ENCODE results near the gene OR51M1.

Gene OR51M1

DNA sequence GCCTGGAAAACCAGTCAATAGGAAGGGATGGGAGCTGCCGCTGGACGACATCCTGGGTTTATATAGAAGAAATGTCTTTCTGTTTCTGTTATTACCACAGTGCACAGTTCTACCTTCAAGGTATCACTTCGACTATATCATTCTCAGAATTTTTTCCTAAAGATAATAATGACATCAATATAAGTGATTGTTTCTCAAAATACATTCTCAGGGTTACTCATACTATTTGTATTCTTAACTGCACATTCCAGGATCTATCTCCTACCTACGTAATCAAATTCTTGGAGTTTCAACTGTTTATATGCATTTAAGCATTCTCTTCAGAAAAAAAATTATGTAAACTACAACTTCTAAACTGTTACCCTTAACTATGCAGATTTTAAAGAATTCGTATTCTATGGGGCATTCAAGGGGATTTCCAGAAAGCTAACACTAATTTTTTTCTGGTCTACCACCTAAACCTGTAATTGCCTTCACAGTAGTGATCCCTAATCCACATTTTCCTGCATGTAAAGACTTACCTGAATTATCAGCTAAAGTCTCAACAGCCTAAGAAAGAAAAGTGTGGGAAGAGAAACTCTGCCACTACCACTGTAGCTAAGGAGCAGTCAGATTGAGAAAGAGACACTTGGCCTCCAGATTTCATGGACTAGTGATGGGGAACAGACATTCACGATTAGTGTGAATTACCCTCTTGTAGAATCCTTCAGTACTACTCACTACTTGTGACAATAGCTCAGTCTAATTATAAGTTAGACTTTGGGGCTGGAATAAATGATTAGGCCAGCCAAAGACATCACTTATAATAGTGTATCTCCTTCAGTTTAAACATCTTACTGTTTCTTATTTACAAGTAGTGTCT is 39.9 kb upstream of the OR51M1 start, which contains the start of gene OR51B5:
Gene OR51B5, minus strand, starts transcription at position 51 of the 862 bp plus-strand sequence. Its CDS starts 0 bp downstream, at position 51.
- no peaks in the 10 kb centered on the region for H3K79me1 ChIP-seq (ENCODE audit: low read length)
- WGBS (ENCODE audit: extremely low coverage, insufficient coverage, low lambda C conversion rate), result no CpG with 5 or more reads among the region's 6 CpGs
- H2BK15ac ChIP-seq (replicated peaks; ENCODE audit: low read depth), result no peak within 1 kb of the TSS
- H3K56ac ChIP-seq (ENCODE audit: low read length), result no peak within 1 kb of the TSS
- no peak within 1 kb of the TSS for H3K4me3 ChIP-seq (ENCODE audit: low read length)
- H3K36me3 ChIP-seq (ENCODE audit: control insufficient read depth, insufficient read depth, low read length), result no peaks in the 10 kb centered on the region
- peak; percentile 12 for DNase-seq
- no peak within 1 kb of the TSS for H2BK120ac ChIP-seq (ENCODE audit: low read depth, low read length)
- no peak within 1 kb of the TSS for H3K9ac ChIP-seq (ENCODE audit: low read length)
- H3K4ac ChIP-seq (ENCODE audit: low read depth, low read length), result no peak within 1 kb of the TSS
- H2BK5ac ChIP-seq (ENCODE audit: low read length), result no peak within 1 kb of the TSS
- H3K23ac ChIP-seq (ENCODE audit: low read length), result no peak within 1 kb of the TSS
- H2AK5ac ChIP-seq (ENCODE audit: low read length), result no peak within 1 kb of the TSS
- no peaks in the 10 kb centered on the region for H3K79me2 ChIP-seq (ENCODE audit: control insufficient read depth, insufficient read depth, low read length)
- H3K27ac ChIP-seq (ENCODE audit: low read depth, low read length), result no peak within 1 kb of the TSS
- H3K18ac ChIP-seq (ENCODE audit: low read length), result no peak within 1 kb of the TSS
- H3K4me2 ChIP-seq (ENCODE audit: low read length), result no peak within 1 kb of the TSS
- peaks cover 3% of the 10 kb centered on the region for H3K4me1 ChIP-seq (ENCODE audit: control insufficient read depth, low read depth, low read length)
- no peak within 1 kb of the TSS for H4K5ac ChIP-seq (ENCODE audit: low read length)
- no peaks in the 10 kb centered on the region for H3K27me3 ChIP-seq (ENCODE audit: insufficient read depth, low read length, poor library complexity)
- H4K8ac ChIP-seq (ENCODE audit: low read depth, low read length), result no peak within 1 kb of the TSS

DNA sequence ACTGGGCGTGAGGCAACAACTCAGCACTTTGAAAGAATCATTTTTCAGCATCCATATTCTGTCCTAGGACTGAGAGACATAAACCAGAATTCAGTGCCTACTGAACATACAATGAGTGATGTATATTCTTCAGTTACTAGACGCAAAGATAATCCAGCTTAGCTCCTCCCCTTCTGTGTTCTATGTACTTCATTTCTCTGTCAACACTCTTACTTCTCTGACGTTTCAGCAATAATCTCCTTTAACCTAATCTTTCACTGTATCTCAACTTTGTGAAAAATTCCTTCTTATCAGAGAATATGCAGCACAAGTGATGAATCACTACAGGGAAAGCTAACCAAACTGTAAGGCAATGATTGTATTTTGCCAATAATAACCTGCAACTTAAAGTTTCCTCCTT is 37.8 kb upstream of the OR51M1 start:
- no peaks in the 10 kb centered on the region for H3K79me2 ChIP-seq (ENCODE audit: control insufficient read depth, insufficient read depth, low read length)
- peaks cover 3% of the 10 kb centered on the region for H3K4me1 ChIP-seq (ENCODE audit: control insufficient read depth, low read depth, low read length)
- no peak overlapping the region for H4K8ac ChIP-seq (ENCODE audit: low read depth, low read length)
- no peak overlapping the region for H3K4me2 ChIP-seq (ENCODE audit: low read length)
- H2BK15ac ChIP-seq (replicated peaks; ENCODE audit: low read depth), result no peak overlapping the region
- no peak overlapping the region for H3K27ac ChIP-seq (ENCODE audit: low read depth, low read length)
- H3K23ac ChIP-seq (ENCODE audit: low read length), result no peak overlapping the region
- no peak overlapping the region for H3K9ac ChIP-seq (ENCODE audit: low read length)
- no peak overlapping the region for H3K56ac ChIP-seq (ENCODE audit: low read length)
- no peaks in the 10 kb centered on the region for H3K27me3 ChIP-seq (ENCODE audit: insufficient read depth, low read length, poor library complexity)
- no peaks in the 10 kb centered on the region for H3K36me3 ChIP-seq (ENCODE audit: control insufficient read depth, insufficient read depth, low read length)
- H2BK5ac ChIP-seq (ENCODE audit: low read length), result no peak overlapping the region
- no peak overlapping the region for H3K4me3 ChIP-seq (ENCODE audit: low read length)
- H3K18ac ChIP-seq (ENCODE audit: low read length), result no peak overlapping the region
- DNase-seq, result no peak
- no peak overlapping the region for H3K4ac ChIP-seq (ENCODE audit: low read depth, low read length)
- no peaks in the 10 kb centered on the region for H3K79me1 ChIP-seq (ENCODE audit: low read length)
- no CpG with 5 or more reads among the region's 3 CpGs for WGBS (ENCODE audit: extremely low coverage, insufficient coverage, low lambda C conversion rate)
- no peak overlapping the region for H4K5ac ChIP-seq (ENCODE audit: low read length)
- H2AK5ac ChIP-seq (ENCODE audit: low read length), result no peak overlapping the region
- no peak overlapping the region for H2BK120ac ChIP-seq (ENCODE audit: low read depth, low read length)

DNA sequence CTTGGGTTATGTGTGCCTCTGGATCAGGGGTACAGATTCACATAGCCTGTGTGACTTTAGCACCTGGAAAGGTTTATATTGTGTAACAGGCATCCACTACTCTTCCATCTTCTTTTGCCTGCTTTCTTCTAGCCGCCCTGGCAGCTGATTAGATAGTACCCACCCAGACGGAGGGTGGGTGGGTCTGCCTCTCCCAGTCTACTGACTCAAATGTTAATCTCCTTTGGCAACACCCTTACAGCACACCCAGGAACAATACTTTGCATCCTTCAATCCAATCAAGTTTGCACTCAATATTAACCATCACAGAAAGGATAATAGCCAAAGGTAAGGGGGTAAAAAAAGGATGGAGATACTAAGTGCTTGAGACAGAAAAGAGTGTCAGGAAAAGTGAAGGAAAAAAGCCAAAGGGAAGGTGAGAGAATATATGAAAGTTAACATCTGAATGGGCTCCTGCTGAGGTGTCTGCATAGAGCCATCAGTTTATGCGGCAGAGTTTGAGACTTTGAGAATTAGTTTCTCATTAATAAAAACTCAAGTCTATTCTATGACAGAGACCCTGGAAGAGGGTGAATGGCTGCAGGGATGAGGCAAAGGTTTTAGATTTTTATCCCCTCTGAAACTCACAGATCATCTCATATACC is 34.9 kb upstream of the OR51M1 start:
- H3K27ac ChIP-seq (ENCODE audit: low read depth, low read length), result no peak overlapping the region
- no peak for DNase-seq
- no peaks in the 10 kb centered on the region for H3K36me3 ChIP-seq (ENCODE audit: control insufficient read depth, insufficient read depth, low read length)
- no peak overlapping the region for H4K5ac ChIP-seq (ENCODE audit: low read length)
- no peaks in the 10 kb centered on the region for H3K79me2 ChIP-seq (ENCODE audit: control insufficient read depth, insufficient read depth, low read length)
- no peak overlapping the region for H4K8ac ChIP-seq (ENCODE audit: low read depth, low read length)
- H3K23ac ChIP-seq (ENCODE audit: low read length), result no peak overlapping the region
- H3K9ac ChIP-seq (ENCODE audit: low read length), result no peak overlapping the region
- no peak overlapping the region for H2AK5ac ChIP-seq (ENCODE audit: low read length)
- H3K4ac ChIP-seq (ENCODE audit: low read depth, low read length), result no peak overlapping the region
- H2BK5ac ChIP-seq (ENCODE audit: low read length), result no peak overlapping the region
- no peaks in the 10 kb centered on the region for H3K27me3 ChIP-seq (ENCODE audit: insufficient read depth, low read length, poor library complexity)
- no peaks in the 10 kb centered on the region for H3K79me1 ChIP-seq (ENCODE audit: low read length)
- WGBS (ENCODE audit: extremely low coverage, insufficient coverage, low lambda C conversion rate), result no CpG with 5 or more reads among the region's 3 CpGs
- H3K18ac ChIP-seq (ENCODE audit: low read length), result no peak overlapping the region
- H3K4me3 ChIP-seq (ENCODE audit: low read length), result no peak overlapping the region
- H3K4me1 ChIP-seq (ENCODE audit: control insufficient read depth, low read depth, low read length), result peaks cover 3% of the 10 kb centered on the region
- H2BK15ac ChIP-seq (replicated peaks; ENCODE audit: low read depth), result no peak overlapping the region
- no peak overlapping the region for H3K56ac ChIP-seq (ENCODE audit: low read length)
- no peak overlapping the region for H3K4me2 ChIP-seq (ENCODE audit: low read length)
- H2BK120ac ChIP-seq (ENCODE audit: low read depth, low read length), result no peak overlapping the region

DNA sequence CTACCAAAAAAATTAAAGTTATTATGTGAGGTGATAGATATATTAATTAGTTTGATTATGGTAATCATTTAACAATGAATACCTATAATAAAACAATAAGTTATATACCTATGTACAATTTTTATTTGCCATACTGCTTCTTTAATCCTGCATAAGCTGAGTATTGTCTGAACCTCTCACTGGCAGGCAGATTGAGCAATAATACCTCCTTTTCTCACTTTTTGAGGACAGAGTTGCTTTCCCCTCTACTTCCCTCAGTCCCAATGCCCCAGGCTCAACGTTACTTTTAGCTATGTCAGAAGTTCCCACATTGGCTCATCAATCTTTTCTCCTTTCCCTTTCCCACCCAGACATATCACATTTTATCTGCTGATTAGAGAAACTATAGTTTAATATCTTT is 34.1 kb upstream of the OR51M1 start:
- no peak overlapping the region for H4K8ac ChIP-seq (ENCODE audit: low read depth, low read length)
- WGBS (ENCODE audit: extremely low coverage, insufficient coverage, low lambda C conversion rate), result no CpG with 5 or more reads among the region's 1 CpG

DNA sequence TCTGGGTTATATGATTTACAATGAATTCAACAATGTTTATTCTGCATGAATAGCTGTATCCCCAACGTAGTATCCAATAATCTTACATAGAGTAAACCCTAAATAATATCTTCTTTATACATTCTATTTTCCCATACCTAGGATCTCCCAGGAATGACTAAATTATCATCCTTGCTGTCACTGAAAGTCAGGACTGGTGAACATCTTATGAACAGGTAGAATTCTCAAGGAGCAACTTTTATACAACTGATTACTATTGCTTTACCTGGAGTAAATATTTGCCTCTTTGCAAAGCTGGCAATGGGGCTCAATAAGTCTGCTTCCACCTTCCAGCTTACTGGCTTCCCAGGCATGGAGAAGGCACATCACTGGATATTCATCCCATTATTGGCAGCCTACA is 32.4 kb upstream of the OR51M1 start, which contains the start of gene OR51B6:
Gene OR51B6, plus strand, starts transcription at position 301 of the 400 bp plus-strand sequence. Its CDS starts 0 bp downstream, at position 301.
- H2AK5ac ChIP-seq (ENCODE audit: low read length), result no peak within 1 kb of the TSS
- no peak for DNase-seq
- no peak within 1 kb of the TSS for H4K5ac ChIP-seq (ENCODE audit: low read length)
- WGBS (ENCODE audit: extremely low coverage, insufficient coverage, low lambda C conversion rate), result 100% methylated on average over 1 of the region's 1 CpG
- H3K79me1 ChIP-seq (ENCODE audit: low read length), result no peaks in the 10 kb centered on the region
- H3K18ac ChIP-seq (ENCODE audit: low read length), result no peak within 1 kb of the TSS
- H3K79me2 ChIP-seq (ENCODE audit: control insufficient read depth, insufficient read depth, low read length), result no peaks in the 10 kb centered on the region
- H3K56ac ChIP-seq (ENCODE audit: low read length), result no peak within 1 kb of the TSS
- H3K27me3 ChIP-seq (ENCODE audit: insufficient read depth, low read length, poor library complexity), result no peaks in the 10 kb centered on the region
- H3K36me3 ChIP-seq (ENCODE audit: control insufficient read depth, insufficient read depth, low read length), result no peaks in the 10 kb centered on the region
- no peaks in the 10 kb centered on the region for H3K4me1 ChIP-seq (ENCODE audit: control insufficient read depth, low read depth, low read length)
- no peak within 1 kb of the TSS for H2BK15ac ChIP-seq (replicated peaks; ENCODE audit: low read depth)
- no peak within 1 kb of the TSS for H3K27ac ChIP-seq (ENCODE audit: low read depth, low read length)
- H2BK120ac ChIP-seq (ENCODE audit: low read depth, low read length), result no peak within 1 kb of the TSS
- no peak within 1 kb of the TSS for H3K9ac ChIP-seq (ENCODE audit: low read length)
- no peak within 1 kb of the TSS for H2BK5ac ChIP-seq (ENCODE audit: low read length)
- no peak within 1 kb of the TSS for H3K4ac ChIP-seq (ENCODE audit: low read depth, low read length)
- no peak within 1 kb of the TSS for H3K4me2 ChIP-seq (ENCODE audit: low read length)
- no peak within 1 kb of the TSS for H3K23ac ChIP-seq (ENCODE audit: low read length)
- H4K8ac ChIP-seq (ENCODE audit: low read depth, low read length), result no peak within 1 kb of the TSS
- no peak within 1 kb of the TSS for H3K4me3 ChIP-seq (ENCODE audit: low read length)

More for the DNA sequence above, 34.1 kb upstream of the OR51M1 start:
- Histone ChIP-seq H3K4me3 (ENCODE audit: low read length) (no peak overlapping the region), H3K4ac (ENCODE audit: low read depth, low read length) (no peak overlapping the region), H2AK5ac (ENCODE audit: low read length) (no peak overlapping the region), H3K79me2 (ENCODE audit: control insufficient read depth, insufficient read depth, low read length) (no peaks in the 10 kb centered on the region), H2BK5ac (ENCODE audit: low read length) (no peak overlapping the region), H3K9ac (ENCODE audit: low read length) (no peak overlapping the region), H3K36me3 (ENCODE audit: control insufficient read depth, insufficient read depth, low read length) (no peaks in the 10 kb centered on the region), H4K5ac (ENCODE audit: low read length) (no peak overlapping the region), H3K27me3 (ENCODE audit: insufficient read depth, low read length, poor library complexity) (no peaks in the 10 kb centered on the region), H3K23ac (ENCODE audit: low read length) (no peak overlapping the region), H3K27ac (ENCODE audit: low read depth, low read length) (no peak overlapping the region), H2BK15ac (replicated peaks; ENCODE audit: low read depth) (no peak overlapping the region), H3K4me1 (ENCODE audit: control insufficient read depth, low read depth, low read length) (no peaks in the 10 kb centered on the region), H3K79me1 (ENCODE audit: low read length) (no peaks in the 10 kb centered on the region), H3K4me2 (ENCODE audit: low read length) (no peak overlapping the region), H2BK120ac (ENCODE audit: low read depth, low read length) (no peak overlapping the region), H3K18ac (ENCODE audit: low read length) (no peak overlapping the region), H3K56ac (ENCODE audit: low read length) (no peak overlapping the region)
- DNase-seq, result no peak
